Liver (tissue), 3 donors: ENCODE data around the gene LRRC28.

ENCODE experiments used
- CTCF ChIP-seq: fragments of 150-350 bp; IDR thresholded peaks from 2 replicates; pipeline ENCODE4 v1.5.1; 2017; ENCODE audit warnings: improper control_type of control experiment, low read depth, low read length; ENCODE audit not compliant: missing input control
- FOXA2 ChIP-seq: IDR thresholded peaks from 2 replicates; pipeline ENCODE4 v1.6.1; 2016; ENCODE audit warnings: antibody characterized with exemption
- JUND ChIP-seq, 2 donors: IDR thresholded peaks; 2 replicates each; pipeline ENCODE4 v1.6.1; 2016; ENCODE audit warnings: antibody characterized with exemption in 2 of 2
- SP1 ChIP-seq: IDR thresholded peaks from 2 replicates; pipeline ENCODE4 v1.6.1; 2018; ENCODE audit warnings: antibody characterized with exemption, mild to moderate bottlenecking
- TAF1 ChIP-seq: conservative IDR thresholded peaks from 2 replicates; pipeline ENCODE4 v1.6.1; 2016; ENCODE audit warnings: antibody characterized with exemption, mild to moderate bottlenecking
- YY1 ChIP-seq: IDR thresholded peaks from 2 replicates; pipeline ENCODE4 v1.6.1; 2016; ENCODE audit warnings: antibody characterized with exemption, mild to moderate bottlenecking
- donor health status: healthy.
- donor health status: healthy.

- TF ChIP-seq CTCF: no peak
- no peak for TF ChIP-seq JUND (IDR thresholded peaks at IDR 0.05)
- no peak for TF ChIP-seq SP1
- TF ChIP-seq FOXA2: no peak
- TF ChIP-seq TAF1: no peak
- no peak for TF ChIP-seq YY1
Measured at GRCh38 chr15:99434506-99435112, 183.3 kb downstream of the LRRC28 start.
